Stimulated activated CD4-positive, alpha-beta T cell treated with anti-CD3 and anti-CD28 coated beads, Interleukin-12 subunit alpha, Interleukin-12 subunit beta, amount 100 ng/mL, for 48 hours (primary cell): ENCODE measurements around the gene PRKD2.
"Not testable (repeated sequence)": the region's sequence is repeated elsewhere in the genome, so short reads cannot be mapped to it uniquely, and the experiment has no call there.

Experiments
- DNase-seq, 3 donors: peaks; one replicate each; pipeline ENCODE4 v3.0.0-alpha.2; 2020; ENCODE audit warnings: low read depth in 2 of 3, low spot score in 1 of 3

The PRKD2 gene

GRCh38 chr19:46634656-46635218, 82.2 kb downstream of the PRKD2 start:
- DNase-seq = no peak

GRCh38 chr19:46634045-46634655, 82.8 kb downstream of the PRKD2 start:
- peak; percentile 93 to 99 (median 96) for DNase-seq

GRCh38 chr19:46633130-46633529, 83.8 kb downstream of the PRKD2 start:
- no peak for DNase-seq

GRCh38 chr19:46631481-46631880, 85.4 kb downstream of the PRKD2 start:
- DNase-seq = no peak

- DNase-seq = no peak
Measured at GRCh38 chr19:46630586-46631205, 86.2 kb downstream of the PRKD2 start.

GRCh38 chr19:46629546-46630025, 87.3 kb downstream of the PRKD2 start:
- DNase-seq = no peak

GRCh38 chr19:46628970-46629369, 87.9 kb downstream of the PRKD2 start:
- DNase-seq = not testable (repeated sequence)

- no peak for DNase-seq
Measured at GRCh38 chr19:46626446-46626845, 90.5 kb downstream of the PRKD2 start.

GRCh38 chr19:46625731-46626130, 91.2 kb downstream of the PRKD2 start:
- DNase-seq = no peak

- peak in 2 of 3 donors; percentile 50 for DNase-seq
Measured at GRCh38 chr19:46624958-46625661, 91.8 kb downstream of the PRKD2 start, which contains the start of gene PTGIR. PTGIR (minus strand) TSS chr19:46625089; CDS start chr19:46624225, 864 bp downstream.
